ENCODE data around the gene AGR3.

AGR3 gene

DNA sequence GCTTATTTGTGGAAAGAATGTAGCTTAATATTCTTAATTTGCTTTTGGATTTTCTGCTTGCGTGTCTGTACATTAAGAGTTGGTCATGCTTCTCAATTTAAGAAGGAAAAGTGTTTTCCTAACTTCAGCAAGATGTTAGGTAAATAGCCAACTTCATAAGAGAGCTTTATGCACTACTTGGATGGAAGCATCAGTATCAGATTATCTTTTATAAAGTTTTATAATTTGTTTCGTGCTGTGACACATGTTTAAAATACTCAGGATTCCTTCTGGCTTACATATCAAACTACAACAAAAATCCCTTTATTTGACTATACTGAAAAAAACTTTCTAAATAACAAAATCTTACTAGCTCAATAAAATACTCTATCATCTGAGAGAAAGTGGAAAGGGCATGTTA, 42.1 kb downstream of the AGR3 start:
- ATAC-seq (replicated peaks), result no peak
- H3K27me3 Mint-ChIP-seq, result peaks cover 6 to 14% of the 10 kb centered on the region in 2 donors
- DNase-seq, result no peak
- no peak overlapping the region for H3K4me3 Mint-ChIP-seq
- H3K4me1 Mint-ChIP-seq (ENCODE audit: low read depth in 2 of 2), result no peaks in the 10 kb centered on the region
- H3K36me3 Mint-ChIP-seq (ENCODE audit: insufficient read depth), result no peaks in the 10 kb centered on the region
- no peaks in the 10 kb centered on the region for H3K9me3 Mint-ChIP-seq
- no peak overlapping the region for H3K27ac Mint-ChIP-seq

DNA sequence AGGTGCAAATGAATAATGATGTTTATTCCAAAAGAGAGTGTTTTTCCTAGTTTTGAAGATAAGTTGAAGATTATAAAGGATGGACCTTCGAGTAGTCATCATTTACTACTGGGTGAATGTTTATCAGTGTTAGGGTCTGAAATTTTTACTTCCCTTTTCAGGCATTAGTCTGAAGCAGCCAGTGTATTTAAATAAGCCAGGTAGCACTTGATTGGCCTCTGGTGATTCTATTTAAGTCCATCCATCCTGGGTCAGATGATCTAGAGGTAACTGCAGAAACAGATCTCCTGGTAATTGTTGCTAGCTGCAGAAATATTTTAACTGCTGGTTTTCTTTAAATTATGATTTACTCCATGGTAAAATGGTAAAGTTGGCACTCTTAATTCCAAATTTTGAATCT, 42.9 kb downstream of the AGR3 start:
- DNase-seq (no peak), ATAC-seq (replicated peaks) (no peak)
- no peak overlapping the region for H3K27ac Mint-ChIP-seq
- no peaks in the 10 kb centered on the region for H3K4me1 Mint-ChIP-seq (ENCODE audit: low read depth in 2 of 2)
- no peak overlapping the region for H3K4me3 Mint-ChIP-seq
- no peaks in the 10 kb centered on the region for H3K9me3 Mint-ChIP-seq
- H3K36me3 Mint-ChIP-seq (ENCODE audit: insufficient read depth), result no peaks in the 10 kb centered on the region
- H3K27me3 Mint-ChIP-seq, result peaks cover 6 to 11% of the 10 kb centered on the region in 2 donors

DNA sequence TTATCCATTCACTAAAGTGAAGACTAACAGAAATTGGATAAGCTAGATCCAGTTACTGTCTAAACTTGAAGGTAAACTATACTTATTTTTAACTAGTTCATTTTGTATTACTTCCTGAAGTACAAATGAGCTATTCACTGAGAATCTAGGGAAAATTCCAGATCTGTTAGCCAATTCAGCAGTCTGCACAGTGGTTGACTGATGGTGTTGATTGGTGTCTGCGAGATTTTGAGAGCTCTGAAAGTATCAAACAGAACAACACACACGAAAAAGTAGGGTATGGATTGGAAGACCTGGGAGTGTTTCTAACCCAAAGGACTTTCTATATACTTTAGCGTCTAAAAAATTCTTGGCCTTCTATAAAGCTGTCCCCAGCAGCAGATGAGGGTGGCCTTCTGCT, 43.4 kb downstream of the AGR3 start:
- no peaks in the 10 kb centered on the region for H3K4me1 Mint-ChIP-seq (ENCODE audit: low read depth in 2 of 2)
- no peak overlapping the region for H3K4me3 Mint-ChIP-seq
- ATAC-seq (replicated peaks), result no peak
- peaks cover 6 to 8% of the 10 kb centered on the region in 2 donors for H3K27me3 Mint-ChIP-seq
- H3K36me3 Mint-ChIP-seq (ENCODE audit: insufficient read depth), result no peaks in the 10 kb centered on the region
- H3K27ac Mint-ChIP-seq, result no peak overlapping the region
- no peaks in the 10 kb centered on the region for H3K9me3 Mint-ChIP-seq
- no peak for DNase-seq

DNA sequence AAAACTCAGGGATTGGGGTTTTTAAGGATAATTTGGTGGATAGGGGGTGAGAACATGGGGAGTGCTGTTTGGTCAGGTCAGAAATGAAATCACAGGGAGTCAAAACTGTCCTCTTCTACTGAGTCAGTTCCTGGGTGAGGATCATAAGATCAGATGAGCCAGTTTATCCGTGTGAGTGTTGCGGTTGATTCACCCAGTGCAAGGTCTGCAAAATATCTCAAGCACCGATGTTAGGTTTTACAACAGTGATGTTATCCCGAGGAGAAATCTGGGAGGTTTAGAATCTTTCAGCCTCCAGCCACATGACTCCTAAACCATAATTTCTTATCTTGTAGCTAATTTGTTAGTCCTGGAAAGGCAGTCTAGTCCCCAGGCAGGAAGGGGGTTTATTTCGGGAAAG, 45.3 kb downstream of the AGR3 start:
- H3K27me3 Mint-ChIP-seq, result peaks cover 0 to 8% of the 10 kb centered on the region in 2 donors
- no peak overlapping the region for H3K27ac Mint-ChIP-seq
- H3K4me1 Mint-ChIP-seq (ENCODE audit: low read depth in 2 of 2), result no peaks in the 10 kb centered on the region
- DNase-seq, result no peak
- no peak for ATAC-seq (replicated peaks)
- H3K36me3 Mint-ChIP-seq (ENCODE audit: insufficient read depth), result no peaks in the 10 kb centered on the region
- no peaks in the 10 kb centered on the region for H3K9me3 Mint-ChIP-seq
- H3K4me3 Mint-ChIP-seq, result no peak overlapping the region

DNA sequence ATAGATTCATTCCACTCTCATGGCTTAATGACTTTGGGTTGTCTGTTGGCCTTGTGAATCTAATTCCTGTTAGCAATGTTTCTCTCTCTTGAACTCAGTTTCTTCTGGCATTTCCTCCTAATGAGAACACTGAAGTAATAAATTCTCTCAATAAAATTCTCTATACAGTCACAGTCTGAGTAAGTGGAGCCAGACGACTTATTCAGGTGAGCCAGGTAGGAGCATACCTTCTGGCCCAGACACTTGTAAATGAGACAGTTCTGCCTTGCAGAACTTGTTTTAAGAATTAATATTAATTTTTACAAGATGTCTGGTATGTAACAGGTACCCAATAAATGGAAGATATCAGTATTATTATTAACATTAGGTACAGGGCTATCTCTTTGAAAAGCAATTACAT, 48.4 kb downstream of the AGR3 start:
- no peak for DNase-seq
- ATAC-seq (replicated peaks), result no peak
- no peaks in the 10 kb centered on the region for H3K36me3 Mint-ChIP-seq (ENCODE audit: insufficient read depth)
- H3K4me1 Mint-ChIP-seq (ENCODE audit: low read depth in 2 of 2), result no peaks in the 10 kb centered on the region
- H3K27me3 Mint-ChIP-seq, result peaks cover 6 to 8% of the 10 kb centered on the region in 2 donors
- no peaks in the 10 kb centered on the region for H3K9me3 Mint-ChIP-seq
- H3K27ac Mint-ChIP-seq, result no peak overlapping the region
- H3K4me3 Mint-ChIP-seq, result no peak overlapping the region

DNA sequence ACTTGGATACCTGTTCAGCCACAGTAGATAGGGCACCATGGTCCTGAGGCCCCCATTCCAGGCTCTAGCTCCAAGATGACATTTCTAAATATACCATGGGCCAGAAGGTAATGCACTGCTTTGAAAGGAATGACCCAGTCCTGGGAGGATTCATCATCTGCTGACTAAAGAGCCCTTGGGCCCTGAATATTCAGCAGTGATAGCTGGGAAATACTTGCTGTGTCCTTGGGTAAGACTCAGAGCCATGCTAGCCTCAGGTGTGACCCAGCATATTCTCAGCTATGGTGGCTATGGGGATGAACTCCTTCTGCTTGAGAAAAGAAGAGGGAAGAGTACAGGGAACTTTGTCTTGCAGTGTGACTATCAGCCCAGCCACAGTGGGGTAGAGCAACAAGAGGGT, 55.7 kb downstream of the AGR3 start:
- Mint-ChIP-seq H3K4me1 (ENCODE audit: low read depth in 2 of 2) (no peaks in the 10 kb centered on the region), H3K27ac (no peak overlapping the region), H3K4me3 (no peak overlapping the region), H3K9me3 (peaks cover 0 to 3% of the 10 kb centered on the region in 2 donors), H3K27me3 (peaks cover 35 to 37% of the 10 kb centered on the region in 2 donors), H3K36me3 (ENCODE audit: insufficient read depth) (no peaks in the 10 kb centered on the region)
- ATAC-seq (replicated peaks) (no peak), DNase-seq (no peak)

DNA sequence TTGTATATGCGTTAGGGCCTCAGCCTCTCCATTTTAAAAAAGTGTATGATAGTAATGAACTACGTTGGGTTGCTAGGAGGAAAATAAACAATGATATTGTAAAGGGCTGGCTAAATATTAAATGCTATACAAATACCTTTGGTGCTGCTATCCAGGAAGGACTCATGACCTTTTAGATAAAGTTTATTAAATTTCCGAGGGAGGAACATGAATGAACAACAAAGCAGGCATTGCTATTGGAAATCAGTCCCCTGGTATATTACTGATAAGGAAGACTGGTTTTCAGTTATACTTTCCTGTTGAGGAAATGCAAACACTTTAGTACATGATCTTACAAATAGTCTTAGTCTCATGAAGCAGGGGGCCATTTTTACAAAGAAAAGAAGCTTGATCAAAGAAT, 59.8 kb downstream of the AGR3 start:
- H3K36me3 Mint-ChIP-seq (ENCODE audit: insufficient read depth), result no peaks in the 10 kb centered on the region
- H3K4me3 Mint-ChIP-seq, result no peak overlapping the region
- H3K27me3 Mint-ChIP-seq, result peaks cover 23 to 29% of the 10 kb centered on the region in 2 donors
- ATAC-seq (replicated peaks), result no peak
- no peaks in the 10 kb centered on the region for H3K4me1 Mint-ChIP-seq (ENCODE audit: low read depth in 2 of 2)
- H3K9me3 Mint-ChIP-seq, result peaks cover 0 to 6% of the 10 kb centered on the region in 2 donors
- no peak overlapping the region for H3K27ac Mint-ChIP-seq
- DNase-seq, result no peak

DNA sequence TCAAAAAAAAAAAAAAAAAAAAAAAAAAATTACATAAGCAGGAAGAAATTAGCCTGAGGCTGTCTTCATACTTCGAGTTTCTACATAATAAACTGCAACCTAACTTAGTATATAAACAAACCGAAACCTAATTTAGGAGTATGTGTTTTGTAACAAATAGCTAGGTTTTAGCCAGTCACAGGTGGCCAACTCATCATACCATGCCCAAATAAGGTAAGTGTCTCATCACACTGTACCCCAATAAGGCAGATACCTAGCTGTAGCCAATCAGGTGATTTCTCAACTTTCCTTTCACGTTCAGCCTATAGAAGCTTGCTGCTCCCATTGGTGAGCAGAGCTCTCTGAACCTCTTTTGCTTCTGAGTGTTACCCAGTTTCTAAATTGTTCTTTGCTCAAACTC, 63.1 kb downstream of the AGR3 start:
- peaks cover 15 to 29% of the 10 kb centered on the region in 2 donors for H3K27me3 Mint-ChIP-seq
- DNase-seq (no peak), ATAC-seq (replicated peaks) (no peak)
- H3K27ac Mint-ChIP-seq, result no peak overlapping the region
- no peak overlapping the region for H3K4me3 Mint-ChIP-seq
- H3K4me1 Mint-ChIP-seq (ENCODE audit: low read depth in 2 of 2), result no peaks in the 10 kb centered on the region
- peaks cover 0 to 6% of the 10 kb centered on the region in 2 donors for H3K9me3 Mint-ChIP-seq
- no peaks in the 10 kb centered on the region for H3K36me3 Mint-ChIP-seq (ENCODE audit: insufficient read depth)

DNA sequence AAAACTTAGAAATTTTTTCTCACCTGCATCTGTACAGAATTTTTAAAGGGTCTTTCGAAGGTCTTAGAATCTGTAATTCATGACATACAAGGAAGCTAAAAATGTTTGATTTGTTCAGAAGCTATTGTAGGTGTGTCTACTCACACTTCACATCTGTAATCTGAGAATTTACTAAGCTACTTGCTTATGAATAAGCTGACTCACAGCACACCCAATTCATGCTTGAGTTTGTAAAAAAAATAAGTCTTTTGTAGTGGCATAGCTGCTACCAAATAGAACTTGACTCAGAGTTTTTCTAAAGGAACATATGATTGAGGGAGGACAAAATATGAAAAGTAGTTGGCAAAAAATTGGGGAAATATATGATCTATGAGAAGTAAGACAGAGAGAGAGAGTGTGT, 64.2 kb downstream of the AGR3 start:
- no peak for ATAC-seq (replicated peaks)
- H3K27ac Mint-ChIP-seq, result no peak overlapping the region
- H3K27me3 Mint-ChIP-seq, result peaks cover 15 to 31% of the 10 kb centered on the region in 2 donors
- no peak for DNase-seq
- H3K9me3 Mint-ChIP-seq, result peaks cover 0 to 6% of the 10 kb centered on the region in 2 donors
- no peak overlapping the region for H3K4me3 Mint-ChIP-seq
- no peaks in the 10 kb centered on the region for H3K36me3 Mint-ChIP-seq (ENCODE audit: insufficient read depth)
- no peaks in the 10 kb centered on the region for H3K4me1 Mint-ChIP-seq (ENCODE audit: low read depth in 2 of 2)

DNA sequence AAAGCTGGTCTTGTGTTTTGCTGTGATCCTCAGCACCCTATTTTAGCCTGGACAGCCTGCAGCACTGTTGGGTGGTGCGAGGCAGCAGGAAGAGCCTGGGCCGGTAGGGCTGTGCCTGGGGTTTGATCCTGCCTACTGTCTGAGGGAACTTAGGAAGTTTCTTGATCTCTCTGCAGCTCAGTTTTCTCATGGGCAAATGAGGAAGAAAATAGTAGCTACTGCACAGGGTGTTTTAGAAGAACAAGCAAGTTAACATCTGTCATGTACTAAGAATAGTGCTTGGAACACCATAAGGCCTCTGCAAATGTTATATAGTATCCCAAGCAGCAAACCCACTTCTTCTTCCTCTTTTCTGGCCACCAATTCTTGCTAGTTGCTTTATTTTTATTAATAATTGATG, 65.0 kb downstream of the AGR3 start:
- no peaks in the 10 kb centered on the region for H3K36me3 Mint-ChIP-seq (ENCODE audit: insufficient read depth)
- H3K4me3 Mint-ChIP-seq, result no peak overlapping the region
- H3K27me3 Mint-ChIP-seq, result peaks cover 10 to 25% of the 10 kb centered on the region in 2 donors
- ATAC-seq (replicated peaks) (no peak), DNase-seq (no peak)
- H3K9me3 Mint-ChIP-seq, result peaks cover 0 to 6% of the 10 kb centered on the region in 2 donors
- no peaks in the 10 kb centered on the region for H3K4me1 Mint-ChIP-seq (ENCODE audit: low read depth in 2 of 2)
- no peak overlapping the region for H3K27ac Mint-ChIP-seq

DNA sequence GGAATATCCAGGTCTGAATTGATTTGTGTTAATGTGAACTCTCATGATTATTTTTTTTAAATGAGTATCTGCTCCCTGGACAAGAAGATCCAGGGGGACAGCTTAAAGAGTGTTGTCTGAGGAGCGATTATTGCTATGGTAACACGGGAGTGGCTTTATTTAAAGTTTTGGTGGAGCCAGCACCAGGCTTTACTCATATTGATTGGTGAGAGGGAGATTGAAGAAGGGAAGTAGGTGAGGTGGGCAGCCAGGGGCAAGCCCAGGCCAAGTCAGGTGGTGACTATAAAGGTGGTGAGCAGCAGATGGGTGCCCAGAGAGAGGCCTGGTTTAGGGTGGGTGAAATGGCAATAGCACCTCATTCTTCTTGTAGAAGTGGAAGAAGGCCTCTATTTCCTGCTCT, 66.8 kb downstream of the AGR3 start:
- Mint-ChIP-seq H3K27me3 (peaks cover 0 to 25% of the 10 kb centered on the region in 2 donors), H3K4me1 (ENCODE audit: low read depth in 2 of 2) (no peaks in the 10 kb centered on the region), H3K27ac (no peak overlapping the region), H3K9me3 (peaks cover 0 to 3% of the 10 kb centered on the region in 2 donors), H3K36me3 (ENCODE audit: insufficient read depth) (no peaks in the 10 kb centered on the region), H3K4me3 (no peak overlapping the region)
- ATAC-seq (replicated peaks), result no peak
- no peak for DNase-seq

DNA sequence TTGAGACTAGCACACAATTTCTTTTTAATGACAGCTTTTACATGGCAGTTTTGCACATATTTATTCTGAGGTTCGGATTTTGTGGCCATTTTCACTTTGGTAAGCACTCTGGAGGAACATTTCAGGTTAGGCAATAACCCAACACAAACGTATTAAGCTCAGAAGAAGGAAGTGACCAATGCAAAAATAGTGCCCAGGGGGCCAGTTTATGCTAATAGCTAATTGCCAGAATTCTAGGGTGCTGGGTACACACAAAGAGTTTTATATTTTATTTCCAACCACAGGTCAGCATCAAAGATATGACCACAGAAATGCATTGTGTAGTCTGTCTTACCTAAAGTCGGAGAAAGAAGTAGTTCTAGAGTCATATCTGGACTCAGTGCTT, 68.6 kb downstream of the AGR3 start:
- no peak for ATAC-seq (replicated peaks)
- no peaks in the 10 kb centered on the region for H3K4me1 Mint-ChIP-seq (ENCODE audit: low read depth in 2 of 2)
- DNase-seq, result no peak
- no peaks in the 10 kb centered on the region for H3K36me3 Mint-ChIP-seq (ENCODE audit: insufficient read depth)
- peaks cover 0 to 3% of the 10 kb centered on the region in 2 donors for H3K9me3 Mint-ChIP-seq
- H3K27me3 Mint-ChIP-seq, result peaks cover 0 to 25% of the 10 kb centered on the region in 2 donors
- no peak overlapping the region for H3K27ac Mint-ChIP-seq
- H3K4me3 Mint-ChIP-seq, result no peak overlapping the region

DNA sequence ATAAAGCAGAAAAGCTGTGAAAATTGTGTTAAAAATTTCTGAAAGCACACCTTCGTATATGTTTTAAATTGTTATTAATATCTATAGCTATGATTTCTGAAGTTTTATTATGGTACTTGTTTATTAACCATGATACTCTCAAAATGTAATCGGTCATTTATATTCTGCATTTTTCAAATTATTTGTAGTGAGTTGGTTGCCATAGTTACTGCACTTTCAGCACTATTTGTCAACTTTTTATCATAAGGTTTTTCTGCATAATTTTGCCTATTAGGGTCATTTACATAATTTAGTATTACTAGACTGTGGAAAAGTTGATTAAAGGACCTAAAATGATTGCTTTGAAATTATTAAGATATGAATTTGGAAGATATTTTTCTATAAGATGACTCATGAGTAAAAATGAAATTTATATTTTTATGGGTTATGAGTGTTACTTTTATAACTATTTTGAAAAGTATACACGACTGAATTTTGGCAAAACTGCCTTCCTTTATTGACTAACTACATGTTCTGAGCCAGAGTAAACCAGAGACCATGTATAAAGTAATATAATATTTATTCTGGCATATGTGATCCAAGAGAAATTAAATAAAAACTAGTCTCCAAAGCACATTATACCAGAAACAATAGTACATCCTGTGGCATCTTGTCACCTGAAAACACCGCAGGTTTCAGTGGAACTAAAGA, 69.1 kb downstream of the AGR3 start:
- Mint-ChIP-seq H3K36me3 (ENCODE audit: insufficient read depth) (no peaks in the 10 kb centered on the region), H3K4me3 (no peak overlapping the region), H3K27me3 (peaks cover 0 to 30% of the 10 kb centered on the region in 2 donors), H3K9me3 (no peaks in the 10 kb centered on the region), H3K4me1 (ENCODE audit: low read depth in 2 of 2) (no peaks in the 10 kb centered on the region), H3K27ac (no peak overlapping the region)
- ATAC-seq (replicated peaks) (no peak), DNase-seq (no peak)

DNA sequence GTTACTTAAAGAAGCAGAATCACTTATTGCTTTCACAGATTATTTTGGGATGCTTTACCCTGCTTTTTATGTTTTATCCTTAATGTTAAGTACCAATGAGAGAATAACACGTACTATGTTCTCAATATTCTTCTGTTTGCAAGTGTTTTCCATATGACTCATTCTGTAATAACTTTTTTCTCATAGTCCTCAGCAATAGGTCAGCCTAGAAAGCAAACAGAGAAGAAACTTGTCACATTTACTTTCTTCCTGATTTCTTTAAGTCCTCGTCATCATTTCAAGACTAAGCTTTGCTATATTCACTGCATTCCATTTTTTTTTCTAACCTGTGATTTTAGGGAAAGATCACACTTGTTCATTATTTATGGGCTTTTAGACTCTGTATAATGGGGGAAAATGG, 70.2 kb downstream of the AGR3 start:
- Mint-ChIP-seq H3K4me3 (no peak overlapping the region), H3K27ac (no peak overlapping the region), H3K27me3 (peaks cover 0 to 35% of the 10 kb centered on the region in 2 donors), H3K4me1 (ENCODE audit: low read depth in 2 of 2) (no peaks in the 10 kb centered on the region), H3K36me3 (ENCODE audit: insufficient read depth) (no peaks in the 10 kb centered on the region), H3K9me3 (no peaks in the 10 kb centered on the region)
- DNase-seq, result no peak
- no peak for ATAC-seq (replicated peaks)

Measured in effector memory CD8-positive, alpha-beta T cell (primary cell).